Lung (tissue), 12 donors: Measurements from ENCODE around the gene PCDHGA12. TPM values are rescaled to one million over a fixed set of nuclear protein-coding genes. Genes with fewer than 3 reads are reported as not detected.
"Not testable (repeated sequence)": the region's sequence is repeated elsewhere in the genome, so short reads cannot be mapped to it uniquely, and the experiment has no call there.

Experiments
- ATAC-seq: fragments of 200-7000 bp; cut with Tn5 transposase; one replicate; pipeline ENCODE4 v1.9.1; 2020; ENCODE audit warnings: moderate number of reproducible peaks; ENCODE audit not compliant: insufficient read depth, low FRiP score
- DNase-seq, 3 donors: peaks; one replicate each; pipeline ENCODE4 v3.0.0-alpha.2; 2013 to 2017
- H3K27ac ChIP-seq, 2 donors: one replicate each; pipeline ENCODE4 v1.5.1; 2013; ENCODE audit warnings: mild to moderate bottlenecking in 2 of 2, moderate library complexity in 2 of 2, control low read depth in 1 of 2, inconsistent platforms in 1 of 2, low read depth in 1 of 2, low read length in 1 of 2
- H3K27me3 ChIP-seq, 3 donors: one replicate each; pipeline ENCODE4 v1.5.1; 2013; ENCODE audit warnings: low read length in 2 of 3; ENCODE audit not compliant: control insufficient read depth in 3 of 3, insufficient read depth in 3 of 3
- H3K36me3 ChIP-seq, 4 donors: one replicate each; pipeline ENCODE4 v1.5.1; 2013; ENCODE audit warnings: low read length in 4 of 4, mild to moderate bottlenecking in 1 of 4, moderate library complexity in 1 of 4; ENCODE audit not compliant: control insufficient read depth in 4 of 4, insufficient read depth in 4 of 4
- H3K4me1 ChIP-seq, 5 donors: one replicate each; pipeline ENCODE4 v1.5.1; 2013; ENCODE audit warnings: low read length in 5 of 5, mild to moderate bottlenecking in 2 of 5, moderate library complexity in 1 of 5; ENCODE audit not compliant: control insufficient read depth in 5 of 5, insufficient read depth in 5 of 5
- H3K4me3 ChIP-seq: one replicate; pipeline ENCODE4 v1.5.1; 2013; ENCODE audit warnings: mild to moderate bottlenecking, control low read depth, moderate library complexity
- H3K9ac ChIP-seq, 2 donors: one replicate each; pipeline ENCODE4 v1.5.1; 2013; ENCODE audit warnings: low read length in 2 of 2, control low read depth in 1 of 2; ENCODE audit not compliant: insufficient read depth in 1 of 2
- H3K9me3 ChIP-seq, 4 donors: one replicate each; pipeline ENCODE4 v1.5.1; 2013; ENCODE audit warnings: low read length in 3 of 4, mild to moderate bottlenecking in 1 of 4, moderate library complexity in 1 of 4; ENCODE audit not compliant: control insufficient read depth in 4 of 4, insufficient read depth in 3 of 4
- WGBS, 2 donors: extraction: QIAGEN DNeasy Blood & Tissue Kit; methylation state at CpG; one replicate each; pipeline ENCODE4 v1.1.7; 2013; 5-methylcytosine and 5-hydroxymethylcytosine counted together
- polyA plus RNA-seq, 2 donors: library from polyadenylated mRNA; stranded (reverse); fragments of 200-250 nt; gene quantifications; one replicate each; pipeline ENCODE4 v1.2.1, GENCODE V29; 2013
- total RNA-seq, 2 donors: library from RNA; depleted of rRNA in 1 of 2; stranded (reverse); fragments of >200 nt in 1 of 2; gene quantifications; one replicate each; pipeline ENCODE4 v1.2.1, GENCODE V29; 2014 to 2021
- TF ChIP-seq, protein P1 (sequence below): IDR thresholded peaks from 2 replicates; pipeline ENCODE4 v1.5.1; 2012; ENCODE audit warnings: mild to moderate bottlenecking; ENCODE audit errors: control extremely low read depth, extremely low read depth
- donor health status: control.
- donor health status: control.
- donor health status: Bipolar disorder and iron deficiency.
- donor health status: healthy.
- donor health status: DM: yes; HTN: yes; CAD: no.

The PCDHGA12 gene
- total and polyA plus RNA-seq, 4 donors: 1.2 to 7.9 (median 3.6) TPM

DNA sequence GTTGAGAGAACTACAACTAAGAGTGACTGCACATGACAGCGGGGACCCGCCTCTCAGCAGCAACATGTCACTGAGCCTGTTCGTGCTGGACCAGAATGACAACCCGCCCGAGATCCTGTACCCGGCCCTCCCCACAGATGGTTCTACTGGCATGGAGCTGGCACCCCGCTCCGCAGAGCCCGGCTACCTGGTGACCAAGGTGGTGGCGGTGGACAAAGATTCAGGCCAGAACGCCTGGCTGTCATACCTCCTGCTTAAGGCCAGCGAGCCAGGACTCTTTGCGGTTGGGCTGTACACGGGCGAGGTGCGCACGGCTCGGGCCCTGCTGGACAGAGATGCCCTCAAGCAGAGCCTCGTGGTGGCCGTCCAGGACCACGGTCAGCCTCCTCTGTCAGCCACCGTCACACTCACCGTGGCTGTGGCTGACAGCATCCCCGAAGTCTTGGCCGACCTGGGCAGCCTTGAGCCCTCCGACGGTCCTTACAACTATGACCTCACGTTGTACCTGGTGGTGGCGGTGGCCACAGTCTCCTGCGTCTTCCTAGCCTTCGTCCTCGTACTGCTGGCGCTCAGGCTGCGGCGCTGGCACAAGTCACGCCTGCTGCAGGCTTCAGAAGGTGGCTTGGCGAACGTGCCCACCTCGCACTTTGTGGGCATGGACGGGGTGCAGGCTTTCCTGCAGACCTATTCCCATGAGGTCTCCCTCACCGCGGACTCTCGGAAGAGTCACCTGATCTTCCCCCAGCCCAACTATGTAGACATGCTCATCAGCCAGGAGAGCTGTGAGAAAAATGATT is 45.6 kb upstream of the PCDHGA12 start:
- no peak overlapping the region for H3K27ac ChIP-seq
- ATAC-seq (no peak), DNase-seq (no peak)
- peaks cover 6 to 44% (median 31%) of the 10 kb centered on the region in 4 donors for H3K9me3 ChIP-seq
- TF ChIP-seq, protein P1, sequence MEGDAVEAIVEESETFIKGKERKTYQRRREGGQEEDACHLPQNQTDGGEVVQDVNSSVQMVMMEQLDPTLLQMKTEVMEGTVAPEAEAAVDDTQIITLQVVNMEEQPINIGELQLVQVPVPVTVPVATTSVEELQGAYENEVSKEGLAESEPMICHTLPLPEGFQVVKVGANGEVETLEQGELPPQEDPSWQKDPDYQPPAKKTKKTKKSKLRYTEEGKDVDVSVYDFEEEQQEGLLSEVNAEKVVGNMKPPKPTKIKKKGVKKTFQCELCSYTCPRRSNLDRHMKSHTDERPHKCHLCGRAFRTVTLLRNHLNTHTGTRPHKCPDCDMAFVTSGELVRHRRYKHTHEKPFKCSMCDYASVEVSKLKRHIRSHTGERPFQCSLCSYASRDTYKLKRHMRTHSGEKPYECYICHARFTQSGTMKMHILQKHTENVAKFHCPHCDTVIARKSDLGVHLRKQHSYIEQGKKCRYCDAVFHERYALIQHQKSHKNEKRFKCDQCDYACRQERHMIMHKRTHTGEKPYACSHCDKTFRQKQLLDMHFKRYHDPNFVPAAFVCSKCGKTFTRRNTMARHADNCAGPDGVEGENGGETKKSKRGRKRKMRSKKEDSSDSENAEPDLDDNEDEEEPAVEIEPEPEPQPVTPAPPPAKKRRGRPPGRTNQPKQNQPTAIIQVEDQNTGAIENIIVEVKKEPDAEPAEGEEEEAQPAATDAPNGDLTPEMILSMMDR: no peak
- no peak overlapping the region for H3K4me3 ChIP-seq
- no peak overlapping the region for H3K9ac ChIP-seq
- H3K27me3 ChIP-seq: peaks cover 0 to 5% (median 0%) of the 10 kb centered on the region in 3 donors
- WGBS, 2 donors: 46 to 57% methylated on average over 42 to 43 of the region's 43 CpGs
- no peaks in the 10 kb centered on the region for H3K4me1 ChIP-seq
- H3K36me3 ChIP-seq: peaks cover 0 to 4% (median 0%) of the 10 kb centered on the region in 4 donors

DNA sequence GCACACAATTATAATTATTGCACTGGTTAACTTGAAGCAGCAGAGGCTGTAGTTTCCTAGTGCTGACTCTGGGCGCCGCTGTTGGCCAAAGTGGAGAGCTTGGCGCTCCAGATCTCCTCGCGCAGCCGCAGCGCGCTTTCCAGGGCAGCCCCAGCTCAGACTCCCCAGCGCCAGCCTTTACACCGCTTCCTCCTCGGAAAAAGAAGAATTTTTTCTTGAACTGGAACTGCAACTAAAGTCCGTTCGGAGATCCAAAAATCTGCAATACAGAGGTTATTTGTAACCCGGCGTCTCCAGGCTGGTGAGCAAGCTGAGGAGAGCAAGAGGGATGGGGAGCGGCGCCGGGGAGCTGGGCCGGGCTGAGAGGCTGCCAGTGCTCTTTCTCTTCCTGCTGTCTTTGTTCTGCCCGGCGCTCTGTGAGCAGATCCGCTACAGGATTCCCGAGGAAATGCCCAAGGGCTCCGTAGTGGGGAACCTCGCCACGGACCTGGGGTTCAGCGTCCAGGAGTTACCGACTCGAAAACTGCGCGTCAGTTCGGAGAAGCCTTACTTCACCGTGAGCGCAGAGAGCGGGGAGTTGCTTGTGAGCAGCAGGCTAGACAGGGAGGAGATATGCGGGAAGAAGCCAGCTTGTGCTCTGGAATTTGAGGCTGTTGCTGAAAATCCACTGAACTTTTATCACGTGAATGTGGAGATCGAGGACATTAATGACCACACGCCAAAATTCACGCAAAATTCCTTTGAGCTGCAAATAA is 42.6 kb upstream of the PCDHGA12 start, which contains the start of gene PCDHGB4:
Gene PCDHGB4 (plus strand): TSS at position 142 of the 755 bp plus-strand sequence. CDS start 187 bp downstream, at position 329.
- peaks cover 3 to 48% (median 26%) of the 10 kb centered on the region in 4 donors for H3K9me3 ChIP-seq
- H3K4me1 ChIP-seq, H3K27ac ChIP-seq, H3K4me3 ChIP-seq, H3K9ac ChIP-seq, H3K36me3 ChIP-seq, H3K27me3 ChIP-seq: not testable (repeated sequence)
- WGBS, 2 donors: 13 to 14% methylated on average over 17 to 22 of the region's 40 CpGs
- peak in 2 of 3 donors; percentile 17 to 19 for DNase-seq
- peak; percentile 62 for ATAC-seq

DNA sequence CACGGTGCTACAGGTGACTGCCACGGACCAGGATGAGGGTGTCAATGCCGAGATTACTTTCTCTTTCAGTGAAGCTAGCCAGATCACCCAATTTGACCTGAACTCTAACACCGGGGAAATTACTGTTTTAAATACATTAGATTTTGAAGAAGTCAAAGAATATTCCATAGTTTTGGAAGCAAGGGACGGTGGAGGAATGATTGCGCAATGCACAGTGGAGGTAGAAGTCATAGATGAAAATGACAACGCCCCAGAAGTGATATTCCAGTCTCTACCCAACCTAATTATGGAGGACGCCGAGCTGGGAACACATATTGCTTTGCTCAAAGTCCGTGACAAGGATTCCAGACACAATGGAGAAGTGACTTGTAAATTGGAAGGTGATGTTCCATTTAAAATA is 41.6 kb upstream of the PCDHGA12 start:
- no peak overlapping the region for H3K27ac ChIP-seq
- ATAC-seq (no peak), DNase-seq (no peak)
- no peak overlapping the region for H3K4me3 ChIP-seq
- peaks cover 0 to 2% (median 0%) of the 10 kb centered on the region in 3 donors for H3K27me3 ChIP-seq
- peaks cover 0 to 15% (median 0%) of the 10 kb centered on the region in 4 donors for H3K36me3 ChIP-seq
- no peaks in the 10 kb centered on the region for H3K4me1 ChIP-seq
- WGBS, 2 donors: 40 to 54% methylated on average over 10 of the region's 10 CpGs
- no peak overlapping the region for H3K9ac ChIP-seq
- H3K9me3 ChIP-seq: peaks cover 3 to 47% (median 23%) of the 10 kb centered on the region in 4 donors
- TF ChIP-seq, protein P1: no peak
